Measurements from ENCODE around the gene TRIM65. TPM values are rescaled to one million over a fixed set of nuclear protein-coding genes. Genes with fewer than 3 reads are reported as not detected.
"Not testable (repeated sequence)": the region's sequence is repeated elsewhere in the genome, so short reads cannot be mapped to it uniquely, and the experiment has no call there.

Gene TRIM65
- total and polyA plus RNA-seq, 5 experiments from 2014 or later, result 13.4 to 40.9 (median 31.8) TPM

DNA sequence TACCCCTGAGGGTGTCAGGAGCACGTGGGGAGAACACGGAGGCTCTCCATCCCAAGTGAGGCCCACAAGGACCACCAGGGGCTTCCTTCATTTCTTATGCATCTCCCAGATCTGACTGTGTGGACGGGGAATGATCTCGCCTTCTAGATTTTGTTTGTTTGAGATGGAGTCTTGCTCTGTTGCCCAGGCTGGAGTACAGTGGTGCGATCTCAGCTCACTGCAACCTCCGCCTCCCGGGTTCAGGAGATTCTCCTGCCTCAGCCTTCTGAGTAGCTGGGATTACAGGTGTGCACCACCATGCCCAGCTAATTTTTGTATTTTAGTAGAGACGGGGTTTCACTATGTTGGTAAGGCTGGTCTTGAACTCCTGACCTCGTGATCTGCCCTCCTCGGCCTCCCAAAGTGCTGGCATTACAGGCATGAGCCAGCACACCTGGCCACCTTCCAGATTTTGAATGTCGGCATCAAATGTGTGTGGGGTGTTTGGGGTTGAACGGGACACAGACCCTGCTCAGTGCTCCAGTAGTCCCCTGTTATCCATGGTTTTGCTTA is 27.9 kb downstream of the TRIM65 start:
- H3K9me3 Mint-ChIP-seq, H3K4me3 Mint-ChIP-seq, DNase-seq, ATAC-seq, H3K36me3 Mint-ChIP-seq, H3K27me3 Mint-ChIP-seq: not testable (repeated sequence)
- peaks cover 6 to 36% (median 33%) of the 10 kb centered on the region in 4 donors for H3K4me1 Mint-ChIP-seq
- peak overlapping the region in 2 of 10 donors; percentile 53 to 64 for H3K27ac Mint-ChIP-seq
- POLR2A ChIA-PET, result interaction anchor here (0.6 to 1.5 kb wide), 5 partner anchors 7 to 203 kb away, joined by 3 to 4 read pairs (median 3); partner anchors contain the start of gene TRIM47

DNA sequence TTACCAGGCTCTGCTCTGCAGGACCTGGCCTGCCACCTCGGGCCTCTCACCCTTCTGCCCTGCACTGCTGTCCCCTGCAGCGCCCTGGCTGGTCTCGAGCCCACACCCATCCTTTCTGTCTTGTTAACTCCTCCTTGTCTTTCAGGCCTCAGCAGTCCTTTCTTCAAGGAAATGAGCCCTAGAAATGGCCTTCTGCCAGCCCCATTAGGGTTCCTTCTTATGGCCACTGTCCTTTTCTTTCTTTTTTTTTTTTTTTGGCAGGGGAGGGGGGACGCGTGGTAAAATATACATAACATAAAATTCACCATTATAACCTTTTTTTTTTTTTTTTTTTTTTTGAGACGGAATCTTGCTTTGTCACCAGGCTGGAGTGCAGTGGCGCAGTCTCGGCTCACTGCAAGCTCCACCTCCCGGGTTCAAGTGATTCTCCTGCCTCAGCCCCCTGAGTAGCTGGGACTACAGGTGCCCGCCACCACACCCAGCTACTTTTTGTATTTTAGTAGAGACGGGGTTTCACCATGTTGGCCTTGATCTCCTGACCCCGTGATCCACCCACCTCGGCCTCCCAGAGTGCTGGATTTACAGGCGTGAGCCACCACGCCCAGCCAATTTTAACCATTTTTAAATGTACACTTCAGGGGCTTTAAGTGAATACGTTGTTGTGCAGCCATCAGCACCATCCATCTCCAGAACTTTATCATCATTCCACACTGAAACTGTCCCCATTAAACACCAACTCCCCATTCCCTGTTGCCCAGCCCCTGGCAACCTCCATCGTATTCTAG is 31.2 kb downstream of the TRIM65 start:
- DNase-seq, H3K36me3 Mint-ChIP-seq, H3K9me3 Mint-ChIP-seq, ATAC-seq, H3K27me3 Mint-ChIP-seq: not testable (repeated sequence)
- POLR2A ChIA-PET, result interaction anchor here (0.6 to 14.7 kb wide), 3 partner anchors 10 to 63 kb away, joined by 3 to 288 read pairs (median 4); partner anchors contain the start of genes TRIM47 and WBP2
- Mint-ChIP-seq H3K4me1 (peaks cover 9 to 30% (median 22%) of the 10 kb centered on the region in 4 donors), H3K27ac (peak overlapping the region in 6 of 10 donors; percentile 25 to 90 (median 72)), H3K4me3 (peak overlapping the region in 1 of 10 donors; percentile 26)

DNA sequence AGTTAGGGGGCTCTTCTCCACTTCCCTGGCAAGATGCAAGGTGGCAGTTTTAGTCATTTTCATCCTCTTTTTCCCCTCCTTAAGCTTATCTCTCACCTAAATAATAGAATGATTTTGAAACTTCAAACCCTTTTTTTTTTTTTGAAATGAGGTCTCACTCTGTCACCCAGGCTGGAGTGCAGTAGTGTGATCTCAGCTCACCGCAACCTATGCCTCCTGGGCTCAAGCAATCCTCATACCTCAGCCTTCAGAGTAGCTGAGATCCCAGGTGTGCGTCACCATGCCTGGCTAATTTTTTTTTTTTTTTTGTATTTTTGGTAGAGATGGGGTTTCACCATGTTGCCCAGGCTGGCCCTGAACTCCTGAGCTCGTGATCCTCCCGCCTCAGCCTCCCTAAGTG is 31.9 kb downstream of the TRIM65 start:
- H3K9me3 Mint-ChIP-seq, H3K27me3 Mint-ChIP-seq, H3K36me3 Mint-ChIP-seq, DNase-seq: not testable (repeated sequence)
- Mint-ChIP-seq H3K27ac (peak overlapping the region in 8 of 10 donors; percentile 35 to 90 (median 64)), H3K4me1 (peaks cover 9 to 30% (median 22%) of the 10 kb centered on the region in 4 donors), H3K4me3 (peak overlapping the region in 4 of 10 donors; percentile 14 to 50 (median 45))
- POLR2A ChIA-PET, result interaction anchor here (0.8 to 14.7 kb wide), 4 partner anchors 9 to 114 kb away, joined by 4 to 288 read pairs (median 11); partner anchors contain the start of genes ACOX1, TEN1, TRIM47 and WBP2
- peak; percentile 39 to 41 for ATAC-seq

DNA sequence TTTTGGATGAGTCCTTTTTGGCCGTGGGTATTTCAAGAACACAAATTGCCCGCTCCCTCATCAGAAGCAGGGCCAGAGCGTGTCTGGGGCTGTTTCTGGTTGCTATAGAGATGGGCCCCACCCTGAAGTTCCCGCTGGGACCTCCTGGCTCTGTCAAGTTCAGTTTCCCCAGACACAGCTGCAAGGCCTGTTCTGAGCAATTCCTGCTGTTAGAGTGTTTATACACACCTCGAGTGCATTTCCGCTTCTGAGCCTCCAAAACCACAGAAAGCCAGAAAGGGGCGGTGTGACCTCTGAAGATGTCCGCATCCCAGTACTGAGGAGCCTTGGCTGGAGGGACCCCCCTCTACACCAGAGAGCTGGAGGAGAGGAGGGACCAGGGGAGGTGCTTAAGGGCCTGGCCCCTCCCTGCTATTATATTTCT is 32.3 kb downstream of the TRIM65 start:
- H3K36me3 Mint-ChIP-seq, result no peaks in the 10 kb centered on the region
- peak overlapping the region; percentile 47 to 90 (median 72) for H3K27ac Mint-ChIP-seq

DNA sequence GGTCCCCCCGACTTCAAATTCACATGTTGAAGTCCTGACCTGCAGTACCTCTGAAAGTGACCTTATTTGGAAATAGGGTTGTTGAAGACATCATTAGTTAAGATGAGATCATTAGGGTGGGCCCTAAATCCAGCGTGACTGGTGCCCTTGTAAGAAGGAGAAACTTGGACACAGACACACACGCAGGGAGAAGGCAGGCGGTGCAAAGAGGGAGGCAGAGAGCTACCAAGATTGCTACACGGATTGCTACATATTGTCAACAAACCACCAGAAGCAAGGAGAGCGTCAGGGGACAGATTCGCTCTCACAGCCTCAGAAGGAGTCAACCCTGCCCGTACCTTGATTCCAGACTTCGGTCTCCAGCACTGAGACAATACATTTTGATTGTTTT is 34.8 kb downstream of the TRIM65 start:
- no peaks in the 10 kb centered on the region for H3K27me3 Mint-ChIP-seq
- ATAC-seq (no peak), DNase-seq (no peak)
- H3K27ac Mint-ChIP-seq, result no peak overlapping the region
- POLR2A ChIA-PET, result interaction anchor here (0.6 to 14.7 kb wide), 6 partner anchors 14 to 108 kb away, joined by 3 to 288 read pairs (median 4); partner anchors contain the start of genes GALK1, TRIM47, UNC13D and UNK
- no peaks in the 10 kb centered on the region for H3K36me3 Mint-ChIP-seq
- no peak overlapping the region for H3K4me3 Mint-ChIP-seq
- H3K9me3 Mint-ChIP-seq, result no peaks in the 10 kb centered on the region
- H3K4me1 Mint-ChIP-seq, result peaks cover 9 to 43% (median 30%) of the 10 kb centered on the region in 4 donors

More for the DNA sequence above, 32.3 kb downstream of the TRIM65 start:
- POLR2A ChIA-PET, result interaction anchor here (0.7 to 14.7 kb wide), 5 partner anchors 9 to 114 kb away, joined by 4 to 288 read pairs (median 8); partner anchors contain the start of genes ACOX1, TEN1, TRIM47 and WBP2
- Mint-ChIP-seq H3K9me3 (no peaks in the 10 kb centered on the region), H3K4me1 (peaks cover 9 to 30% (median 23%) of the 10 kb centered on the region in 4 donors), H3K27me3 (no peaks in the 10 kb centered on the region), H3K4me3 (peak overlapping the region in 7 of 10 donors; percentile 14 to 50 (median 36))
- ATAC-seq (peak; percentile 70 to 79), DNase-seq (peak in 3 of 10 donors; percentile 26 to 41 (median 37))

DNA sequence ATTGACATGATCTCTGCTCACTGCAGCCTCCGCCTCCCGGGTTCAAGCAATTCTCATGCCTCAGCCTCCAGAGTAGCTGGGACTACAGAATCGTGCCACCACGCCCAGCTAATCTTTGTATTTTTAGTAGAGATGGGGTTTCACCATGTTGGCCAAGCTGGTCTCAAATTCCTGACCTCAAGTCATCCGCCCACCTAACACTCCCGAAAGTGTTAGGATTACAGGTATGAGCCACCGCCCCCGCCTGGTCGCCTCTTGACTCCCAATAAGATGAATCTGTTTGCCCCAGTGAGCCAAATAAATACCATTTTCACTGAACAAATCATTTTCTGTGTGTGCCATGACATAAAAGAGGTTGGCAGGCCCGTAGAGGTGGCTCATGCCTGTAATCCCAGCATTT is 37.4 kb downstream of the TRIM65 start:
- not testable (repeated sequence) for H3K27me3 Mint-ChIP-seq, ATAC-seq, H3K4me3 Mint-ChIP-seq, DNase-seq, H3K36me3 Mint-ChIP-seq, H3K9me3 Mint-ChIP-seq
- Mint-ChIP-seq H3K27ac (peak overlapping the region in 1 of 10 donors; percentile 8), H3K4me1 (peaks cover 10 to 39% (median 24%) of the 10 kb centered on the region in 4 donors)
- POLR2A ChIA-PET, result interaction anchor here (0.6 to 14.7 kb wide), 5 partner anchors 15 to 147 kb away, joined by 3 to 288 read pairs (median 17); partner anchors contain the start of genes TRIM47, TRIM65 and UNC13D

DNA sequence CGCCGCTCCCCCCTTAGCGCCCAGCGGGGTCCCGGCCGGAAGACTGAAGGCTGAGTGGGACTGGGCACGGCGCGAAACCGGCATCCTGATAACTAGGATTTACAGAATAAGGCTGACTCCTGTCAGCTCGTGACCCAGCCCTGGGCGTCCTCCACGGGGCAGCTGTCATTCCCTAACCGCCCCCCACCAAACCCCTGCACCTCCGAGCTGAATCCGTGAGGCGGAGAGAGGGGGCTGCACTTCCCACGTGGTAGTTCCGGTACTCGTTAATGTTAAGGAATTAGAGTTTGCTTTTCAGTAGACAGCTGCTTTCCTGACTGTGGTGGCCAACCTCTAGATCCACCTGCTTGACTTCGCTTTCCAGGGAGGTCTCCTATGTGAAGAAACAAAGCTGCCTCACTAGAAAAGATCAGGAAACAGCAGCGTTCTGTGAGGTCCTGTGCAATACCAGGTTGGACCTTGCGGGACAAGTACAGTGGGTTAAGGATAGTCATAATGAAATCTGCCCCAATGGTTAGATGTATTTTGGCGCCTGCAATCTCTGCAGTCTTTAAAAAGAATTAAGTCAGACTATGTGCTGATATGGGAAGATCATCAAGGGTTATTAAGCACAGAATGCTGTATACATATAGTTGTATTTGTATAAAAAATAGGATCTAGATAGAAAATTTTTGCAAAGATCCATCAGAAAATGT is 40.5 kb downstream of the TRIM65 start:
- peak overlapping the region in 6 of 10 donors; percentile 90 to 97 (median 92) for H3K27ac Mint-ChIP-seq
- H3K4me1 Mint-ChIP-seq, result peaks cover 8 to 45% (median 29%) of the 10 kb centered on the region in 4 donors
- DNase-seq (no peak), ATAC-seq (no peak)
- H3K9me3 Mint-ChIP-seq, result no peaks in the 10 kb centered on the region
- H3K27me3 Mint-ChIP-seq, result no peaks in the 10 kb centered on the region
- H3K36me3 Mint-ChIP-seq, result peaks cover 0 to 8% (median 0%) of the 10 kb centered on the region in 3 donors
- peak overlapping the region in 2 of 10 donors; percentile 90 to 95 for H3K4me3 Mint-ChIP-seq
- POLR2A ChIA-PET, result interaction anchor here (0.6 to 14.7 kb wide), 30 partner anchors 8 to 500 kb away, joined by 3 to 288 read pairs (median 8); partner anchors contain the start of genes ACOX1, GALK1, MRPL38 and PRPSAP1

DNA sequence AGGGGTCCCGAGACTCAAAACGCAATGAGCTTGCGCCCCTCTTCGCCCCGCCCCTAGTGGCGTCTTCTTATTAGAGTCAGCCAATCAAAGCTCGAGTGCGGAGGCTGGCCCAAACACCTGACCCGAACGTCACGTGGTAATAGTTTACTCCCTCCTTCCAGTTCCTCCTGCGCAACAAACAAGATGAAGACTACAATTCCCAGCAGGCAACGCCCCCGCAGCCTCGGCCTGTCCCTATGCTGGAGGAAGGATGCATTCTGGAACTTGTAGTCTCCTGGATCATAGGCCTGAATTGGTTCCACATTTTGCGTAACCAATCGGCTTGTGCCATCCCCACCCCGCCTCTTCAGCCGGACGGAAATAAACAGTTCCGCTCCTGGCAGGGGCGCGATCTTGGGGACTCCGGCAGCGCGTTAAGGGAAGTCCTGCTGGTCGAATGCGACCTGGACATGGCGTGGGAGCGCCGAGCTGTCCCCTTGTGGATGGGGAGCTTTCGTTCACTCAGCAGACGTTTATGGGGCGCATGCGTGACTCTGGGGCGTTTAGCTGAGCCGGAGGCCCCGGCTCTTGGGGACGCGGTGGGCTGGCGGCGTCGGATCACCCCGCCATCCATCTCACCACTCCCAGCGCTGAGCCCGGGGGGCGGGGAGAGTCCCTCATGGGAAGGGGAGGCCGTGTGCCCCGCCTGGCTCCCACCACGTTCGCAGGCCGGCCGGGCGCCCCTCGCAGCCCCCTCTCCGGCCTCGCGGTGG is 41.3 kb downstream of the TRIM65 start, which contains the start of gene WBP2:
WBP2 (minus strand) TSS at position 26 of the 752 bp plus-strand sequence. CDS start 38 bp downstream, outside the sequence.
- Mint-ChIP-seq H3K36me3 (peaks cover 0 to 15% (median 0%) of the 10 kb centered on the region in 3 donors), H3K27ac (peak within 1 kb of the TSS in 6 of 10 donors; percentile 90 to 97 (median 92)), H3K4me1 (peaks cover 6 to 45% (median 28%) of the 10 kb centered on the region in 4 donors), H3K27me3 (no peaks in the 10 kb centered on the region), H3K9me3 (no peaks in the 10 kb centered on the region), H3K4me3 (peak within 1 kb of the TSS in 2 of 10 donors; percentile 90 to 95)
- peak; percentile 87 to 91 for ATAC-seq
- DNase-seq, result peak; percentile 90 to 99 (median 98)
- POLR2A ChIA-PET, result interaction anchor here (0.6 to 14.7 kb wide), 45 partner anchors 9 to 880 kb away, joined by 3 to 288 read pairs (median 6); partner anchors contain the start of genes ACOX1, GALK1, MRPL38 and PRPSAP1

DNA sequence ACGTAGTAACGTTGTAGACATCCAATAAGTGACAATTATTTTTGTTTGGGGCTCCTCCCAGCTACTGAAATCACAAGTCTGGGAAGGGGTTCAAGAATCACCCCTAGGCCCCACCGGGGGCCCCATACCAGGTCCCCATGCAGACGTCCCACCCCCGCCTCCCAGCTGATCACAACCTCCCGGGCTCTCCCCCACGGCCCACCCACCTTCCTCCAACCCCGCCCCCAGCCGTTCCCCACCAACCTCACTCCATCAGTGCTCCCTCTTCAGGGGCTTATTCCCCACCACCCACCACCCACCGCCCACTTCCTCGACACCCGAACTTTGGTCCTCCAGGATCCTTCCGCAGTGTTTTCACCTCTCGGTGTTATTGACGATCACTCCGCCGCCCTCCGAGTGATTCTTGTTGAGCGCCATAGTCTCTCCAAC is 41.9 kb downstream of the TRIM65 start:
- peaks cover 0 to 21% (median 0%) of the 10 kb centered on the region in 3 donors for H3K36me3 Mint-ChIP-seq
- no peaks in the 10 kb centered on the region for H3K9me3 Mint-ChIP-seq
- no peaks in the 10 kb centered on the region for H3K27me3 Mint-ChIP-seq
- H3K4me1 Mint-ChIP-seq, result peaks cover 6 to 45% (median 28%) of the 10 kb centered on the region in 4 donors
- POLR2A ChIA-PET, result interaction anchor here (0.5 to 14.7 kb wide), 43 partner anchors 10 to 882 kb away, joined by 3 to 288 read pairs (median 6); partner anchors contain the start of genes GALK1, MRPL38, PRPSAP1 and RECQL5
- no peak overlapping the region for H3K4me3 Mint-ChIP-seq
- ATAC-seq, result peak; percentile 12 to 24
- no peak overlapping the region for H3K27ac Mint-ChIP-seq
- DNase-seq, result peak in 1 of 10 donors; percentile 65

DNA sequence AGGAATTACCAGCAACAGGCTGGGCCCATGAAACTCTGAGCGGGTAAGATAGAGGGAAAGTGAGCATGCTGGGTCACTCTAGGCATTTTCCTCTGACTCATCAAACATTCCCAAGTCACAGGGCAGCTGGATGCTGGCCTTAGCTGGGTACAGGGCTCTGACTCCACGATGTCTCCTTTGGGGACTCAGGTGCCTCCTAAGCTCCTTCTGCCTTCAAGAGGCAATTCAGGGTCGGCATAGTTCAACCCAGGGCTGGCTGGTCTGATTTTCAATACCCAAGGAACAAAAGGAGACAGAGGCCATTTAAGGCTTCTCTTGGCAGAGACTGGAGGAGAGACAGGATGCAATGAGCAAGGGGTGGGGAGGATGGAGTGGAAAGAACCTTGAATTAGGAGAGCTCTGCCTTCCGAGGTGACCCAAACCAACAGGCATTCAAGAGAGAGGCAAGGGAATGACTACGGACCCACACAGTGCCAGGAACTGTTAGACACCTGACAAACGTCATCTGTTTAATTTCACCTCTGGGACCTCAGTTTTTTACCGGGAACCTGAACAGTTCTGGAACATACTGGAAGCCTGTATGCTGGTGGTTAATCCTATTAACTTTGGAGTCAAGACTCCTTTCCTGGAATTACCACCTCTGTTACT is 42.5 kb downstream of the TRIM65 start:
- no peak for DNase-seq
- Mint-ChIP-seq H3K4me1 (peaks cover 6 to 49% (median 27%) of the 10 kb centered on the region in 4 donors), H3K27me3 (no peaks in the 10 kb centered on the region), H3K4me3 (no peak overlapping the region), H3K27ac (no peak overlapping the region), H3K9me3 (no peaks in the 10 kb centered on the region), H3K36me3 (peaks cover 0 to 28% (median 3%) of the 10 kb centered on the region in 3 donors)
- no peak for ATAC-seq
- POLR2A ChIA-PET, result interaction anchor here (0.5 to 14.7 kb wide), 26 partner anchors 9 to 882 kb away, joined by 3 to 288 read pairs (median 8); partner anchors contain the start of genes GALK1, MRPL38, TRIM47 and TRIM65
